Measurements from ENCODE around the gene MYH6. TPM values are rescaled to one million over a fixed set of nuclear protein-coding genes. Genes with fewer than 3 reads are reported as not detected.
"Not testable (repeated sequence)": the region's sequence is repeated elsewhere in the genome, so short reads cannot be mapped to it uniquely, and the experiment has no call there.

Gene MYH6
- not detected in 2 replicates for total RNA-seq

DNA sequence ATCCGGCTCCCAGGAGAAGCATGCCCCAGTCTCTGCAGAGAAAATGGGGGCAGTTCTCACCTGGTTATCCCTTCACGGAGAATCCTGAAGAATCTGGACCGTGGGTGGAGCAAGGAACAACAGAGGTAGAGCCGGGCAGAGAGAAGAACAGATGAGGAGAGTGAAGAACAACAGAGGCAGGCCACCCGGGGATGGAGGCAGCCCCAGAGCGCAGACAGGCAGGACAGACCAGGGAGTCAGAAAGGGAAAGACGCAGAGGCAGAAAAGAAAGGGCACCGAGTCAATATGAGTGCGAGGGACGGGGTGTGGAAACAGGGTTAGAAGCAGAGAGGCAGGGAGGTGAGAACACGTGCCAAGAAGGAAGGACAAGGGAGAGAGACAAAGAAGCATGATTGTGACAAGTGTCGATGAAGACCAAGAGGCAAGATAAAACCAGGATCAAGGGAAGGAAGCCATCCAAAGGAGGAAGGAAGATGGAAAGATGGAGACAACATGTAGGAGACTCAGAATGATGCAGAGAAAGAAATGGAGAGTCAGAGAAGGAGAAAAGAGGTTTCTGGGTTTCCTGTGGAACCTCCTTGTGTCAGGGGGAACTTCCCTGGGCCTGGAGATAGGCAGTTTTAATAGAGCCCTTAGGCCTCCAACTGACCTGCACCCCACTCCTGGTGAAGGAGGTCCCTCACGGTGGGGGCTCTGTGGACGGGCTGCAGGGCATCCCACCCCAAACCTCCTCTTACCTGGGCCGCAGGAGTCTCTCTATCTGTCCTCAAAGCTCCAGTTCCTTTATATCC lies at the start of gene MYH6:
MYH6 (minus strand) TSS at position 758 of the 791 bp plus-strand sequence. CDS start 1,050 bp downstream, outside the sequence.
- no peak for DNase-seq (ENCODE audit: low read depth)
- peaks cover 4% of the 10 kb centered on the region for H3K27me3 ChIP-seq (ENCODE audit: control insufficient read depth, insufficient read depth, low read length)
- TF ChIP-seq, protein P1, sequence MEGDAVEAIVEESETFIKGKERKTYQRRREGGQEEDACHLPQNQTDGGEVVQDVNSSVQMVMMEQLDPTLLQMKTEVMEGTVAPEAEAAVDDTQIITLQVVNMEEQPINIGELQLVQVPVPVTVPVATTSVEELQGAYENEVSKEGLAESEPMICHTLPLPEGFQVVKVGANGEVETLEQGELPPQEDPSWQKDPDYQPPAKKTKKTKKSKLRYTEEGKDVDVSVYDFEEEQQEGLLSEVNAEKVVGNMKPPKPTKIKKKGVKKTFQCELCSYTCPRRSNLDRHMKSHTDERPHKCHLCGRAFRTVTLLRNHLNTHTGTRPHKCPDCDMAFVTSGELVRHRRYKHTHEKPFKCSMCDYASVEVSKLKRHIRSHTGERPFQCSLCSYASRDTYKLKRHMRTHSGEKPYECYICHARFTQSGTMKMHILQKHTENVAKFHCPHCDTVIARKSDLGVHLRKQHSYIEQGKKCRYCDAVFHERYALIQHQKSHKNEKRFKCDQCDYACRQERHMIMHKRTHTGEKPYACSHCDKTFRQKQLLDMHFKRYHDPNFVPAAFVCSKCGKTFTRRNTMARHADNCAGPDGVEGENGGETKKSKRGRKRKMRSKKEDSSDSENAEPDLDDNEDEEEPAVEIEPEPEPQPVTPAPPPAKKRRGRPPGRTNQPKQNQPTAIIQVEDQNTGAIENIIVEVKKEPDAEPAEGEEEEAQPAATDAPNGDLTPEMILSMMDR (IDR thresholded peaks at IDR 0.05; ENCODE audit: insufficient read depth, low read length, poor library complexity, severe bottlenecking) = no peak

GRCh38 chr14:23456883-23457586 lies 49.0 kb upstream of the MYH6 start:
- H3K27me3 ChIP-seq (ENCODE audit: control insufficient read depth, insufficient read depth, low read length); DNase-seq (ENCODE audit: low read depth); H3K36me3 ChIP-seq (ENCODE audit: control insufficient read depth, insufficient read depth, low read length); H3K4me3 ChIP-seq (ENCODE audit: low read depth, low read length): not testable (repeated sequence)
- TF ChIP-seq, protein P1 (IDR thresholded peaks at IDR 0.05; ENCODE audit: insufficient read depth, low read length, poor library complexity, severe bottlenecking) = peak; percentile 22

More for the DNA sequence above, at the start of gene MYH6:
- Histone ChIP-seq H3K4me3 (ENCODE audit: low read depth, low read length) (no peak within 1 kb of the TSS), H3K36me3 (ENCODE audit: control insufficient read depth, insufficient read depth, low read length) (no peaks in the 10 kb centered on the region)

DNA sequence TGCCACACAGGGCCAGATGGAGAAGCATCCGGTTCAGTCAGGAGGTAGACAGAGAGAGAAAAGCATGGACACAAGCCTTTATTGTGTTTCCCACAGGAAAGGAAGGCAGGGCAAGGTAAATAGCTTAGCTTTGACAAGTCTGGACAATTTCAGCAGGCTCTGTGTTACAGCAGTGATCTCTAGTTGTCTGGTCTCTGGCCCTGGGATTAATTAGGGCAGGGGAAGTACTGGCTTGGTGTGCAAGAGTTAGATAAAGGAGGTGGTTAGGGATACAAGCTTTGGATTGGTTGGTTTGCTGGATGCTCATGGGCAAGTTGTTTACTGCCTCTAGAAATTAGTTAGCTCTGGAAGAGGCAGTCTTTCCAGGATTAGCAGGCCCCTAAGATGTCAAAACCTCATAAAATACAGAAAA lies 46.4 kb upstream of the MYH6 start:
- no peak for DNase-seq (ENCODE audit: low read depth)
- no peaks in the 10 kb centered on the region for H3K27me3 ChIP-seq (ENCODE audit: control insufficient read depth, insufficient read depth, low read length)

GRCh38 chr14:23452237-23452636 lies 44.2 kb upstream of the MYH6 start:
- H3K4me3 ChIP-seq (ENCODE audit: low read depth, low read length) = no peak overlapping the region
- H3K36me3 ChIP-seq (ENCODE audit: control insufficient read depth, insufficient read depth, low read length) = no peaks in the 10 kb centered on the region
- no peaks in the 10 kb centered on the region for H3K27me3 ChIP-seq (ENCODE audit: control insufficient read depth, insufficient read depth, low read length)
- TF ChIP-seq, protein P1 (IDR thresholded peaks at IDR 0.05; ENCODE audit: insufficient read depth, low read length, poor library complexity, severe bottlenecking) = no peak
- DNase-seq (ENCODE audit: low read depth) = no peak

More for the DNA sequence above, 46.4 kb upstream of the MYH6 start:
- no peak overlapping the region for H3K4me3 ChIP-seq (ENCODE audit: low read depth, low read length)
- TF ChIP-seq, protein P1 (IDR thresholded peaks at IDR 0.05; ENCODE audit: insufficient read depth, low read length, poor library complexity, severe bottlenecking) = no peak
- no peaks in the 10 kb centered on the region for H3K36me3 ChIP-seq (ENCODE audit: control insufficient read depth, insufficient read depth, low read length)

DNA sequence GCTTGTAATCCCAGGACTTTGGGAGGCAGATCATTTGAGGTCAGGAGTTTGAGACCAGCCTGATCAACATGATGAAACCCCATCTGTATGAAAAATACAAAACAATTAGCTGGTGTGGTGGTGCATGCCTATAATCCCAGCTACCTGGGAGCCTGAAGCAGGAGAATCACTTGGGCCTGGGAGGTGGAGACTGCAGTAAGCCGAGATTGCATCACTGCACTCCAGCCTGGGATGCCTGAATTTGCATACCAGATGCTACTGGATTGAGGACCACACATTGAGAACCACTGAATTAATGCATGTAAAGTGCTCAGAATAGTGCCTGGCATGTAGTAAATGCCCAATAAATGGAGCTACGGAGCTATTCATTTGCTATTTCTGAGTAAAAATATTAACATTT lies 42.3 kb upstream of the MYH6 start:
- H3K4me3 ChIP-seq (ENCODE audit: low read depth, low read length) = no peak overlapping the region
- H3K27me3 ChIP-seq (ENCODE audit: control insufficient read depth, insufficient read depth, low read length) = no peaks in the 10 kb centered on the region
- TF ChIP-seq, protein P1 (IDR thresholded peaks at IDR 0.05; ENCODE audit: insufficient read depth, low read length, poor library complexity, severe bottlenecking) = no peak
- no peaks in the 10 kb centered on the region for H3K36me3 ChIP-seq (ENCODE audit: control insufficient read depth, insufficient read depth, low read length)
- no peak for DNase-seq (ENCODE audit: low read depth)
